GM23338 (cell line): Measurements from ENCODE around the gene ENTPD8.

Experiments
- EZH2 ChIP-seq: fragments of 200-600 bp; sonication (generic); IDR thresholded peaks from one replicate; pipeline ENCODE4 v1.8.0; 2017; ENCODE audit warnings: antibody characterized with exemption, mild to moderate bottlenecking, low read depth; ENCODE audit not compliant: unreplicated experiment
- POLR2AphosphoS5 ChIP-seq: IDR thresholded peaks from 2 replicates; pipeline ENCODE4 v1.6.1; 2016; ENCODE audit warnings: antibody characterized with exemption, low read depth
- TF ChIP-seq, protein P1 (sequence below), 2 experiments: fragments of 200-600 bp in 1 of 2; sonication (generic) in 1 of 2; conservative IDR thresholded peaks; 2 replicates each; pipeline versions ENCODE4 v1.5.1 to v1.6.1; 2016 to 2017; ENCODE audit warnings: antibody characterized with exemption in 2 of 2, low read depth in 2 of 2, mild to moderate bottlenecking in 2 of 2, moderate library complexity in 1 of 2

DNA sequence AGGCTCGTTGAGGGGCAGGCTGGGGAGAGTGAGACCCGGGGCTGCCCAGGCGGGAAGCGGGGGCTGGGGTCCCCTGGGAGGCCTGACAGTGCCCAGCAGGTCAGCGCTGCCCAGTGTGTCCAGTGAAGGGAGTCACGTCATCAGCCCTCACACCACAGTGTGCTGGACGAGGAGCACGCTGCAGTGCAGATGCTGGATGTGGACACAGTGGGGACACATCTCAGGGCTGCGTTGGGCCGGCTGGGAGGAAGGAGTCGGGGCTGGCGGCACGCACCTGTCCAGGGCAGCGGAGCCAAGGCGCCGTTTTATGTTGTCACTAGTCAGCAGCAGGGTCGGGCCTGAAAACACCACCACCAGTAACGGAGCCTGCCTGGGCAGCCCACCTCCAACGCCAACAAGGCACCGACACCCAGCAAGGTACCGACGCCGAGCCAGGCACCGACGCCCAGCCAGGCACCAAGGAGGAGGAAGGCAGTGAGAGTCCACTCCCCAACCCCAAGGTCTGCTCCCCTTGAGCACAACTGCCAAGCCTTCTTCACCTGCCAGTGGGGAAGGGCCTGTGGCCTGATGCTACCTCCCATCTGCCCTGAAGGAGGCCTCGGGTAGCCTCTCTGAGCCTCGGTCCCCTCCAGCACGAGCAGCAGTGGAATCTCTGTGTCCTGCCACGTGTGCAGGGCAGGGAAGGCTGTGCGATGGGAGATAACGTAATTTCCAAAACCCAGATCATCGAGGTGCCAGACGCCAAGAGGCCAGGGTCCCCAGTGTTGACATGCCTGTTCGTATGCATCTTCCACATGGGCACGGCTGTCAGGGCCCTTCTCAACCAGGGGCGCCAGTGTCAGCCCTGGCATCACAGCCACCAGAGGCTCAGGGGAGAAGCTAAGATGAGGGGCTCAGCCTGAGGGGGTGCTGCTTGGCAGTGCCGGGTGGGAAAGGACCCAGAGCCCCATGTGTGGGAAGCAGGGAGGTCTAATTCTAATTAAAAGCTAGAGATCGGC, 39.8 kb upstream of the ENTPD8 start:
- TF ChIP-seq, protein P1, sequence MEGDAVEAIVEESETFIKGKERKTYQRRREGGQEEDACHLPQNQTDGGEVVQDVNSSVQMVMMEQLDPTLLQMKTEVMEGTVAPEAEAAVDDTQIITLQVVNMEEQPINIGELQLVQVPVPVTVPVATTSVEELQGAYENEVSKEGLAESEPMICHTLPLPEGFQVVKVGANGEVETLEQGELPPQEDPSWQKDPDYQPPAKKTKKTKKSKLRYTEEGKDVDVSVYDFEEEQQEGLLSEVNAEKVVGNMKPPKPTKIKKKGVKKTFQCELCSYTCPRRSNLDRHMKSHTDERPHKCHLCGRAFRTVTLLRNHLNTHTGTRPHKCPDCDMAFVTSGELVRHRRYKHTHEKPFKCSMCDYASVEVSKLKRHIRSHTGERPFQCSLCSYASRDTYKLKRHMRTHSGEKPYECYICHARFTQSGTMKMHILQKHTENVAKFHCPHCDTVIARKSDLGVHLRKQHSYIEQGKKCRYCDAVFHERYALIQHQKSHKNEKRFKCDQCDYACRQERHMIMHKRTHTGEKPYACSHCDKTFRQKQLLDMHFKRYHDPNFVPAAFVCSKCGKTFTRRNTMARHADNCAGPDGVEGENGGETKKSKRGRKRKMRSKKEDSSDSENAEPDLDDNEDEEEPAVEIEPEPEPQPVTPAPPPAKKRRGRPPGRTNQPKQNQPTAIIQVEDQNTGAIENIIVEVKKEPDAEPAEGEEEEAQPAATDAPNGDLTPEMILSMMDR (conservative IDR thresholded peaks at IDR 0.05; ENCODE audit: low read depth in 2 of 2), result no peak
- TF ChIP-seq EZH2 (no peak), POLR2AphosphoS5 (no peak)
